Stimulated activated memory B cell treated with anti-CD40 and anti-IgM and Interleukin-4, amounts not matched to agents 10 μg/mL and 1 μg/mL and 100 μg/mL, for 72 hours (primary cell): ENCODE results near the gene DCBLD2.

Source experiments
- ATAC-seq: fragments of 150-1000 bp; cut with Tn5 transposase; 2 replicates; pipeline ENCODE4 v1.10.0; 2021
- H3K27ac Mint-ChIP-seq: one replicate; pipeline ENCODE4 v1.8.0; 2022; ENCODE audit warnings: mild to moderate bottlenecking, mixed read lengths
- H3K27me3 Mint-ChIP-seq: one replicate; pipeline ENCODE4 v1.8.0; 2022; ENCODE audit warnings: mixed read lengths
- H3K36me3 Mint-ChIP-seq: one replicate; pipeline ENCODE4 v1.8.0; 2022; ENCODE audit warnings: mixed read lengths
- H3K4me1 Mint-ChIP-seq: one replicate; pipeline ENCODE4 v1.8.0; 2022; ENCODE audit warnings: mixed read lengths
- H3K4me3 Mint-ChIP-seq: one replicate; pipeline ENCODE4 v1.8.0; 2022; ENCODE audit warnings: mild to moderate bottlenecking, moderate library complexity, mixed read lengths
- H3K9me3 Mint-ChIP-seq: one replicate; pipeline ENCODE4 v1.8.0; 2022; ENCODE audit warnings: mixed read lengths

Gene DCBLD2, protein sequence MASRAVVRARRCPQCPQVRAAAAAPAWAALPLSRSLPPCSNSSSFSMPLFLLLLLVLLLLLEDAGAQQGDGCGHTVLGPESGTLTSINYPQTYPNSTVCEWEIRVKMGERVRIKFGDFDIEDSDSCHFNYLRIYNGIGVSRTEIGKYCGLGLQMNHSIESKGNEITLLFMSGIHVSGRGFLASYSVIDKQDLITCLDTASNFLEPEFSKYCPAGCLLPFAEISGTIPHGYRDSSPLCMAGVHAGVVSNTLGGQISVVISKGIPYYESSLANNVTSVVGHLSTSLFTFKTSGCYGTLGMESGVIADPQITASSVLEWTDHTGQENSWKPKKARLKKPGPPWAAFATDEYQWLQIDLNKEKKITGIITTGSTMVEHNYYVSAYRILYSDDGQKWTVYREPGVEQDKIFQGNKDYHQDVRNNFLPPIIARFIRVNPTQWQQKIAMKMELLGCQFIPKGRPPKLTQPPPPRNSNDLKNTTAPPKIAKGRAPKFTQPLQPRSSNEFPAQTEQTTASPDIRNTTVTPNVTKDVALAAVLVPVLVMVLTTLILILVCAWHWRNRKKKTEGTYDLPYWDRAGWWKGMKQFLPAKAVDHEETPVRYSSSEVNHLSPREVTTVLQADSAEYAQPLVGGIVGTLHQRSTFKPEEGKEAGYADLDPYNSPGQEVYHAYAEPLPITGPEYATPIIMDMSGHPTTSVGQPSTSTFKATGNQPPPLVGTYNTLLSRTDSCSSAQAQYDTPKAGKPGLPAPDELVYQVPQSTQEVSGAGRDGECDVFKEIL

DNA sequence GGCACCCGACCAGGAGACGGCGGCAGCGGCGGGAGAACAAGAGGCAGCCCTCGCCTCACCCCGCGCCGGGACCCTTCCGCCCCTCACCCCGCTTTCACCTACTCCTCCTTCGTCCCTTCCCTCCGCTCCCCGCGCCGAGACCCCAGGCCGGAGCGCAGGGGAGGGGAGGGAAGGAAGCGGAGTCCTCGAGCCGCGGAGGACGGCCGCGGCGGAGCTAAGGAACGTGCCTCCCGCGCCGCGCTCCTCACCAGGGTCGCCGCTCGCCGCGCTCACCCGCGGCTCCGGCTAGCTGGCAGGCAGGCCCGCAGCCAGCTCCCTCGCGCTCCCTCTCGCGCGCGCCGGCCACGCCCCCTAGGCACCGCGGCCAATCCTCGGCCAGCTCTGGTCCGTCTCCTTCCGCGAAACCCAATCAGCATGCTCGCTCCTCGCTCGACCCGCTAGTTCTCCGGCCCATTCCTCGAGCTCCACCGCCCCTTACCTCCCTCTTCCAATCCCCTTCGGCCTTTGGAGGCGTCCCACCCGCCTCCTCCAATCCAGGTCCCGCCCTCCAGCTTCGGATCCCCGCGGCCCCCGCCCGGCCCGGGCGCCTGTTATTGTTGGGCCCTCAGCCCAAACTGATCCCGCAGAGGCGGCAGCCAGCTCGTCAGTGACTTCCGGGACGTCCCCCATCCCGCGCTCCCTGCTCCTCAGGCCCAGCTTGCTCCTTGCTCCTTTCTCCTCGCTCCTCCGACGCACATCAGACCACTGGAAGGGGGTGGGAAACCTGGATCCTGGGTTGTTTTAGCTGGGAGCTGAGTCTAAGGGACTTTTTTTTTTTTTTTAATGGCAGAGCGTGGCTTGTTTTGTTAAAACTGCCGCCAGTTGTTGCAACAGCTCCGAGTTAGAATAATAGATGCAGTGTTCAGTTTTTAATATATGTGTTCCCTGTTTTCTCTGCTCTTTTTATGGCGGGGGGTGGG lies at the start of gene DCBLD2:
Gene DCBLD2 (minus strand): TSS at position 304 of the 959 bp plus-strand sequence. CDS start 369 bp downstream, outside the sequence.
- Mint-ChIP-seq H3K4me1 (peaks cover 7% of the 10 kb centered on the region), H3K9me3 (no peaks in the 10 kb centered on the region), H3K27me3 (peaks cover 24% of the 10 kb centered on the region), H3K4me3 (peak within 1 kb of the TSS; percentile 90), H3K36me3 (no peaks in the 10 kb centered on the region), H3K27ac (peak within 1 kb of the TSS; percentile 76)
- peak; percentile 99 for ATAC-seq

DNA sequence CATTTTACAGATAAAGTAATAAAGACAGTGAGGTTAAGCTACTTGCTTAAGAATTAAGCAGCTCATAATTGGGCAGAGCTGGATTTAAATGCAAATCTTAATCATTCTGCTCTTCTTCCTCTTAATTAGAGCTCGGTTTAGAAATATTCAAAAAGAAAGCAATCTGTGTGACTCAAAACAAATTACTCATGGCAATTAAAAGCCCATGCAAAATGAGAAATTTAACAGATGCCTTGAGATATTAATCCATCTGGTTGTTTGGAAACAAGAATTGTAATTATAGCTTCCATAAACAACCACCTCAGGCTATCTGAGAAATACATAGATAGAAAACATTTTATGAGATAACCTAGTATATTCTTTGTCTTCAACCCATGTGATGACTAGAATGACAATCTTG lies 44.2 kb upstream of the DCBLD2 start:
- Mint-ChIP-seq H3K9me3 (no peaks in the 10 kb centered on the region), H3K4me1 (no peaks in the 10 kb centered on the region), H3K27ac (no peak overlapping the region), H3K36me3 (no peaks in the 10 kb centered on the region), H3K4me3 (no peak overlapping the region), H3K27me3 (no peaks in the 10 kb centered on the region)
- ATAC-seq = no peak

DNA sequence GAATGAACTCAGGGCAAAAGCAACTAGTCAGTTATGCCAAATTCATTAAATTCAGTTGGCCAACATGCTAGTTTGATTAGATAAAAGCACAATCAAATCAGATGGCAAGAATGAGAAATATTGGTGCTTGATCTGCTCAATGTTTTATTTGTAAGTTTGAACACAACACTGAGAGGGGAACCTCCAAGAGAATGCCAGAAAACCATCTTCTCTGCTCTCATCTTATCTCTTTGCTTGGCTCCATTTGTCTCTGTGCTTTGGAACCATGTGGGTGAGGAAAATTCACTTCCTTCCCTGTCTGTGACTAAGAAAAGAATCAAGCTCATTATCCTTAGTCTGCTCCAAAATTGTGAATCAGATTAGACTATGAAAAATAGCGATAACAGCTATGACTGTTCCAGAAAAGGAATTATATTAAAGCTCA lies 43.6 kb upstream of the DCBLD2 start:
- H3K9me3 Mint-ChIP-seq = no peaks in the 10 kb centered on the region
- H3K27me3 Mint-ChIP-seq = no peaks in the 10 kb centered on the region
- no peaks in the 10 kb centered on the region for H3K4me1 Mint-ChIP-seq
- H3K27ac Mint-ChIP-seq = no peak overlapping the region
- H3K4me3 Mint-ChIP-seq = no peak overlapping the region
- H3K36me3 Mint-ChIP-seq = no peaks in the 10 kb centered on the region
- no peak for ATAC-seq

DNA sequence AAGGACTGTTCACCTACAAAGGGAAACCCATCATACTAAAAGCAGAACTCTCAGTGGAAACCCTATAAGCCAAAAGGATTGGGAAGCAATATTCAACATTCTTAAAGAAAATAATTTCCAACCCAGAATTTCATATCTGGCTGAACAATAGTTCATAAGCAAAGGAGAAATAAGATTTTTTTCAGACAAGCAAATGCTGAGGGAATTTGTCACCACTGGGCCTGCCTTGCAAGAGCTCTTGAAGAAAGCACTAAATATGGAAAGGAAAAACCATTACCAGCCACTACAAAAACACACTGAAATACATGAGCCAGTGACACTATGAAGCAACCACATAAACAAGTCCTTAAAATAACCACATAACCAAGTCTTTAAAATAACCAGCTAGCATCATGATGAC lies 28.9 kb upstream of the DCBLD2 start:
- Mint-ChIP-seq H3K27ac (no peak overlapping the region), H3K9me3 (peaks cover 13% of the 10 kb centered on the region), H3K27me3 (peaks cover 17% of the 10 kb centered on the region), H3K36me3 (no peaks in the 10 kb centered on the region), H3K4me3 (no peak overlapping the region), H3K4me1 (no peaks in the 10 kb centered on the region)
- no peak for ATAC-seq

DNA sequence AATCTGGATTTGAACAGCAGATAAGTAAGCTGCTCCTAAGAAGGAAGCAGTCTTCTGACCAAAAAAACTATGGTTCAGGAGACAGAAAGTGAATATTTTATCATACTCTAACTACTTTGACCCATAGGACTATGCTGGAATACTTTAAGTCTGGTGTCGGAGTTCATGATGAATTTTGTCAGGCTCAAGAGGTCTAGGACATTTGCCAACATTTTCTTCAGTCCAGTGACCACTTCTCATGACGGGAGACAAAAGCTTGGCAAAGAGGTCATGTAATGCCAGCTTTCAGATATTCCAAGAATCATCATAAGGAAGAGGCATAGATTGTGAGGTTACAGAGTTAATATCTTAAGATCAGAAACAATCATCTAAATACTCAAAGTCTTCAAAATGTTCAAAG lies 20.5 kb upstream of the DCBLD2 start:
- H3K4me3 Mint-ChIP-seq = no peak overlapping the region
- no peaks in the 10 kb centered on the region for H3K36me3 Mint-ChIP-seq
- no peak overlapping the region for H3K27ac Mint-ChIP-seq
- peaks cover 8% of the 10 kb centered on the region for H3K27me3 Mint-ChIP-seq
- H3K9me3 Mint-ChIP-seq = no peaks in the 10 kb centered on the region
- no peaks in the 10 kb centered on the region for H3K4me1 Mint-ChIP-seq
- ATAC-seq = no peak

DNA sequence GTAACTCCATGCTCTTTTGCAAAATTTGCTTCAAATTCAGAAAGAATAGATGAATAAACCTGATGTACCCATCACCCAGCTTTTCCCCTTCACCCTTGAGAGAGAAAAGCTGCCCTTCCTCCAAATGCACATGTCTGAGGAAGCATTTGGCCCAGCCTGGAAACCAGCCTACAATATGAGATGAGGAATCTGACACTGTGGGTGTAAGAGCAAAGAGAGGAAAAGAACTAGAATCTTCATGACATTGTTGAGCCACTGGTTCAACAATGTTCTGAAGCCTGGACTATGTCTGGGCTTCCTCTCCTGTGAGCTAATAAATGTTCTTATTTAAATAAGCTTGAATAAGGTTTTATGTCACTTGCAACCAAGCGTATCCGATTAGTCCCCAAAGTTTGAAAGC lies 18.7 kb upstream of the DCBLD2 start:
- Mint-ChIP-seq H3K9me3 (no peaks in the 10 kb centered on the region), H3K27me3 (peaks cover 8% of the 10 kb centered on the region), H3K27ac (no peak overlapping the region), H3K4me1 (no peaks in the 10 kb centered on the region), H3K36me3 (no peaks in the 10 kb centered on the region), H3K4me3 (no peak overlapping the region)
- no peak for ATAC-seq

DNA sequence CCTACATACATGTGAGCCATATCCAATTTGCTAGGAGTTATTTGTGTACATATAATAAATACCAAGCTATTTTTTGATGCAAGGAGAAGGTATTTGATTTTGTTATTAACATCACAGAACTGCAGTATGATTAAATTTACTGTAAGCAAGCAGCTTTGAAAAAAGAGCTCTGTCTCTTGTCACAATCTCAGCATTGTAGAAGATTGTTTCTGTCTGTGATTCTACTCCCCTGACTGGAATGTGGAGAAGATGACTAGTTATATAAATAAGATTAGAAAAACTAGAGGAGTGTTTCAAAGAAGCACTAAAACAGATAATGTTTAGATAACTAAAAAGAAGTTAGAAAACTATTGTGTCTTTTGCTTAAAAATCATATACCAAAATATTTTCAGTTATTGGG lies 17.1 kb upstream of the DCBLD2 start:
- H3K36me3 Mint-ChIP-seq = no peaks in the 10 kb centered on the region
- H3K27me3 Mint-ChIP-seq = peaks cover 2% of the 10 kb centered on the region
- H3K27ac Mint-ChIP-seq = no peak overlapping the region
- H3K9me3 Mint-ChIP-seq = no peaks in the 10 kb centered on the region
- ATAC-seq = no peak
- no peak overlapping the region for H3K4me3 Mint-ChIP-seq
- H3K4me1 Mint-ChIP-seq = no peaks in the 10 kb centered on the region

DNA sequence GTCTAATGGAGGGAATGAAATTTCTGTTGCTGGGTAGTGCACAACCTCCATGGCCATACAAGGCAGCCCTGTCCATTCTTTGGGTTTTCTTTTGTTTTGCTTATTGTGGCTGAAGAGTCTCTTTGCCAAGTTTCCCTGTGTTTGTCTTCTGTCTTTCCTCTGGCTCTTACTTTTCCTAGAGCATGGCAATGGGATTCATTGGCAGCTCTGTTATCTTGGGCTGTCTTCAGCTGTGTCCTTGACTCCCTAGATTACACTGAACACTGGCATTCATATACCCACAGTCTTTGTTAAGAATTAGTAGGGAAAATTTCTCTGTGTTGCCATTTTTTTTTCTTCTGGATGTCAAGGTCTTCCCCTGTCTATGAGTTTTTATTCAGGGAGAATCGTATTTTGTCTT lies 16.1 kb upstream of the DCBLD2 start:
- no peaks in the 10 kb centered on the region for H3K4me1 Mint-ChIP-seq
- H3K9me3 Mint-ChIP-seq = no peaks in the 10 kb centered on the region
- H3K4me3 Mint-ChIP-seq = no peak overlapping the region
- H3K27ac Mint-ChIP-seq = no peak overlapping the region
- no peak for ATAC-seq
- H3K27me3 Mint-ChIP-seq = no peaks in the 10 kb centered on the region
- no peaks in the 10 kb centered on the region for H3K36me3 Mint-ChIP-seq

DNA sequence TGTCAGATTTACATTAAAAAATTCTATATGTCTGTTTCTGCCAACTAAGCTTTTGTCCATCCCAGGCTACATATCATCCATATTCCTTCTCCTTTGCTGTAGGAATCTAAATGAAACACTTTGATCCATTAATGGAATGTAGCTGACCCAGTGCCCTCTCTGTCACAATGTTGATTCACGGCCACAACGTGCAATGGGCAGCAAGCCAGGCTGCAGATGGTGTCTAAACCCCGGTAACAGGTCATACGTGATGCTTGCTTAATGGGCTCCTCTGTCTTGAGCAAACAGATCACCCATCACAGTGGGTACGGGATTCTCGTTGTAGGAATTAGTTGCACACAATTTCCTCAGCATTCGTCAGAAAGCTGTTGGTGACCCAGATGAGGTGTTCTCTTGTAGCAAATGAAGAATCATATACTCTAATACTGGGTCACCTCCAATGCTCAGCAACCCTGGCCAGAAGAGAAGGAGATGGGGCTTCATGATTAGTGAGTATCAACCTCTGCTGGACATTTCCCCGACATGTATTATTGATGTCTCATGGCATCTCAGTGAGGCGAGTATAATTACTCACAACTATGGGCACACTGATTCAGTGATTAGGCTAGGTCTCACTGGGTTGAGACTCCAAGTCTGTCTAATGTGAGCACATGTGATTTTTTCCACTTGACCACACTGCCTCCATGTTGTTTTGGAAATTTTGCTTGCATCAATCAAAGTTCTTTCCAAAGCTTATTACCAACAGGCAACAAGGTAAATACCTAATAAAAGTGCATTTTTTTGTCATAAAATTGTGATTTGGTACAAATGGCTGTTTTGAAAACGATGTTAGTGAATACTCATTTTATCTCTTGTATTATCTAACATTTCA lies 12.9 kb upstream of the DCBLD2 start:
- ATAC-seq = no peak
- H3K27ac Mint-ChIP-seq = no peak overlapping the region
- H3K4me3 Mint-ChIP-seq = no peak overlapping the region
- peaks cover 15% of the 10 kb centered on the region for H3K27me3 Mint-ChIP-seq
- no peaks in the 10 kb centered on the region for H3K4me1 Mint-ChIP-seq
- no peaks in the 10 kb centered on the region for H3K9me3 Mint-ChIP-seq
- H3K36me3 Mint-ChIP-seq = no peaks in the 10 kb centered on the region

DNA sequence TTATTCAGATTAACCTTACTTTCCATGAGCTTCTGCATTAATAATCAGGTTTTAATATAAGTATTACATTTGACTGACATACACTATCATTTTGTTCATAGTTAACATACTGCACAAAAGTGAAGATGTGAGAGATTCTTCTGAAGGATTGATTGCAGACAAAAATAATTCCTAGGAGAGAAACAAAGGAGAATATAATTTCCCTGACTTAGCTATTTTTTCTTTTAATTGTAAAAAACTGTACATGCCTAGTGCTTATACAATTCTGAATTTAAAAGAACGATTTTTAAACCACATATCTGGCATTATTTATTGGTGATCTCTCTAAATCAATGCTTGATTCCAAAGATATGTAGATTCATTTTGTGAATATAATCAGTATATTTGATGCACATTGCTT lies 11.0 kb upstream of the DCBLD2 start:
- peaks cover 4% of the 10 kb centered on the region for H3K9me3 Mint-ChIP-seq
- H3K4me1 Mint-ChIP-seq = no peaks in the 10 kb centered on the region
- H3K27me3 Mint-ChIP-seq = peaks cover 30% of the 10 kb centered on the region
- ATAC-seq = no peak
- H3K4me3 Mint-ChIP-seq = no peak overlapping the region
- H3K36me3 Mint-ChIP-seq = no peaks in the 10 kb centered on the region
- no peak overlapping the region for H3K27ac Mint-ChIP-seq

DNA sequence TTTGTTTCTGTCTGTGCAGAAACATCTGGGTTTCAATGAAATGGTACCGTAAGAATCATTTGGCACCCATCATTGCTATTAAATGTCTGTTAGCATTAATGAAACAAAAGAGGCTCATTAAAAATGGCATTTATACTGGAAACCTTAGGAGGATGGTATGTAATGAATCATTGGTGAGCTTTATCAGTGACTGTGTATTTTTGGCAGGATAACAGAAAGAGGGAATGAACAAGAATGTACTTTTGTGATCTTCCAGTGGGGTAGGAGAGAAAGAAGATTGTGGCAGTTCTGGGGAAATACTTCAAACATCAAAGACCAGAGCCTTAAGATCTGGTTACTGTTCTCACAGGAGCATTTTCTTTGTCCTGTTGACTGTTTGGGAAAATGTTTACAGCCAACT lies 4.7 kb upstream of the DCBLD2 start:
- no peak overlapping the region for H3K27ac Mint-ChIP-seq
- peaks cover 4% of the 10 kb centered on the region for H3K9me3 Mint-ChIP-seq
- no peaks in the 10 kb centered on the region for H3K36me3 Mint-ChIP-seq
- peaks cover 60% of the 10 kb centered on the region for H3K27me3 Mint-ChIP-seq
- peaks cover 7% of the 10 kb centered on the region for H3K4me1 Mint-ChIP-seq
- no peak for ATAC-seq
- H3K4me3 Mint-ChIP-seq = no peak overlapping the region

DNA sequence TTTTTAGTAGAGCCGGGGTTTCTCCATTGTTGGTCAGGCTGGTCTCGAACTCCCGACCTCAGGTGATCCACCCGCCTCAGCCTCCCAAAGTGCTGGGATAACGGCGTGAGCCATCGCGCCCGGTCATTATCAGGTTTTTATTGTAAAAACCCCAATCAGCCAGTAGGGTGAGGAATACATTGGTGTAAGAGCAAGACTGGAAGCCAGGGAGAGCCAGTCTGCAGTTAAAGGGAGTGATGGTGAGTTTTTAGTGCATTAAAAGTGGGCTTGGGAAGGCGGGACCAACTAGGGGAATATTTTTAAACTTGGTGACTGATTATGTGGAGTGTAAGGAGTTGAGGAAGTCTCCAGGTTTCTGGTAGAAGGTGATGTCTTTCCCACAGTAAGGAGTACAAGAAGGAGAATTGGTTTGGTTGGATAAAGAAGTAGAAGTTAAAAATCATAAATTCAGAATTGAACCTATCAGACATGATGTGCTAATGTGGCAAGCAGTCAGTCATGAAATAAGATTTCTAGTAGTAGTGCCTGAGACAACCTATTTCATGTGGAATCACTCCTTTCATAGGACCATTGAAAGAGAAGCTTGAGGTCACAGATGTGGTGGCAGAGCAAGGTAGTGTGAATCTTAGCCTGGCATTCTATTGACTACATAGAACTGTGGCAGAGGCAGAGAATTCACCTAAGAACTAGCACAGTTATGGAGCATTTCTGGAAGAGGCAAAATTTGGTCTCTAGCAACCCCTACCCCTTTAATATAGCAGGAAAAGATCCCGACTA lies 2.4 kb upstream of the DCBLD2 start:
- H3K36me3 Mint-ChIP-seq = no peaks in the 10 kb centered on the region
- peaks cover 7% of the 10 kb centered on the region for H3K4me1 Mint-ChIP-seq
- peaks cover 40% of the 10 kb centered on the region for H3K27me3 Mint-ChIP-seq
- H3K27ac Mint-ChIP-seq = no peak overlapping the region
- no peak overlapping the region for H3K4me3 Mint-ChIP-seq
- ATAC-seq = no peak
- peaks cover 4% of the 10 kb centered on the region for H3K9me3 Mint-ChIP-seq

DNA sequence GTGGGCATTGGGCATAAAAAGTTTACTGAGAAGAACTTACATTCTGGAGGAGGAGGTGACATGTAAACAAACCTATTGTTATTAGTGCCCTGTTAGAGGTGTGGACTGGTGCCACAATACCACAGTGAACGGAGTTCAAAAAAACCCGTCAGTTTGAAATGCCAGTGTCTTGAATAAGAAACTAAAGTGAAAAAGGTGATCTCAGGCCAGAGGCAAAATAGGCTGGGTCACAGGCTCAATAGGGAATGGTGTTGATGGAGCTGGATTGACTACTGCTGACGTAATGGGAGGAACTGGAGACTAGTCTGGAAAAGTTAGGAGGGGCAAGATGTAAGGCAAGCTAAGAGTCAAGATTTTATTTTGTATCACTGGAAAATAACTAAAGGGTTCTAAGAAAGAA lies 1.6 kb upstream of the DCBLD2 start:
- H3K4me3 Mint-ChIP-seq = no peak overlapping the region
- no peak overlapping the region for H3K27ac Mint-ChIP-seq
- H3K4me1 Mint-ChIP-seq = peaks cover 7% of the 10 kb centered on the region
- H3K27me3 Mint-ChIP-seq = peaks cover 32% of the 10 kb centered on the region
- no peaks in the 10 kb centered on the region for H3K36me3 Mint-ChIP-seq
- no peaks in the 10 kb centered on the region for H3K9me3 Mint-ChIP-seq
- no peak for ATAC-seq

DNA sequence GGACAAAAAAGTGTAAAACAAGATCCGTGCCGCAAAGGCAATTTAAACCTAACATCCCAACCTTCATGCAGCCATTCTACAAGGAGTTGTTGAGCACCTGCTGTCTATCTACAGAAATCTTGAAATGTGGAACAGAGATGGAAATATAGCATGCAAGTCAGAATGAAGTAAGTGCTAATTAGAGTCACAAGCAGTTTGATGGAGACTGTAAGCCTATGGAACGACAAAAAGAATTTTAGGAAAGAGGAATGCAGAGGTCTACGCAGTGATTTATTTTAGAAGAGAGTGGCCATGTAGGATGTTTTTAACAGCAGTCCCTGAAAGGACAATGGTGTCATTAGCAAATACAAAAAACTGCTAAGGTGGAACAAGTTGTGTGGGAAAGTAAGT lies 851 bp upstream of the DCBLD2 start:
- no peaks in the 10 kb centered on the region for H3K9me3 Mint-ChIP-seq
- no peak for ATAC-seq
- H3K27ac Mint-ChIP-seq = peak overlapping the region; percentile 76
- H3K27me3 Mint-ChIP-seq = peaks cover 30% of the 10 kb centered on the region
- H3K36me3 Mint-ChIP-seq = no peaks in the 10 kb centered on the region
- H3K4me1 Mint-ChIP-seq = peaks cover 7% of the 10 kb centered on the region
- peak overlapping the region; percentile 90 for H3K4me3 Mint-ChIP-seq
